CD4-positive, alpha-beta T cell treated with Interleukin-1 beta for 1 hour (primary cell): ENCODE data around the gene TRO.

Experiments used
- DNase-seq, 2 donors: peaks; one replicate each; pipeline ENCODE4 v3.0.0-alpha.2; 2020 to 2022

The TRO gene

GRCh38 chrX:54920610-54921426 lies at the start of gene TRO:
TSS of gene TRO (plus strand) at chrX:54920824. CDS start at chrX:54922247, 1,423 bp downstream.
- DNase-seq: no peak

DNA sequence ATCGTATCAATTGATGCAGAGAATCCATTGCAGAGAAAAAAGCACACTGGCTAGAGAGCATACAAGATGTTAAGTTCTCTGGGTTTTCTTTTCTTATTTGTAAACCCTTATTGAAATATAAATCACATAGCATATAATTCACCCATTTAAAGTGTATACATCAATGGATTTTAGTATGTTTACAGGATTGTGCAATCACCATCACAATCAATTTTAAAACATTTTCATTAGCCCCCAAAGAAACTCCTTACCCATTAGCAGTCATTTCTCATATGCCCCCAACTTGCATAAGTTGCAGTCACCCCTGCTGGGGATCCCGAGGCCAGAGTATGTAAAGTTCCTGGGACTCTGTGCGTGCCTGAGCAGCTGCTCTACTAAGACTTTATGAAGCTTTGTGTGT lies 34.9 kb upstream of the TRO start:
- DNase-seq: no peak

- DNase-seq: peak; percentile 23 to 52
Observed at GRCh38 chrX:54891573-54891972, 29.1 kb upstream of the TRO start.

GRCh38 chrX:54894159-54894558 lies 26.5 kb upstream of the TRO start:
- no peak for DNase-seq

- no peak for DNase-seq
Observed at GRCh38 chrX:54909941-54910340, 10.7 kb upstream of the TRO start.

DNA sequence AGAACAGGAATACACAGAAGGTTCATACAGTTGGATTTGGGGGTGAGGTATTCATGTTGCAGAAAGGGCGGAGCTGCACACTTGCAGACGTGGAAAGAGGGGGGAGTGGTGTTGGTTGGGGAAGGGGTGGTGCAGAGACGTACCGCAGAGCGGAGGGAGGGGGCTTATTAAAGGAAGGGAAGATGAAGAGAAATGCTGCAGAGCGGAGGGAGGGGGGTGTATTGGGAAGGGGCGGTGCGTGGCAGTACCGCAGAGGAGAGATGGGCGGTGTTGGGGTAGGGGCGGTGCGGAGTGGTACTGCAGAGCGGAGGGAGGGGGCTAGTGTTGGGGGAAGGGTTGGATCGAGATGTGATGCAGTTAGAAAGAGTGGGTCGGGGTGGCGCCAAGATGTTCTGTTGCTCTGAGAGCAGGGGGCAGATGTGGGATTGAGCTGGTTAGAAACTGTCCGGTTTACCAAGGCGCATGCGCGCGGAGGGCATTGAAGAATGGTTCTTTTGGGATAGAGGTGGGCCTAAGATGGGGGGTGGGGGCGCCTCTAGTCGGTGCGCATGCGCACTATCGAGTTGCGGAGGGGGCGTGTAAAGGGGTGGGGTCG lies 900 bp downstream of the TRO start:
- peak; percentile 48 to 62 for DNase-seq

- no peak for DNase-seq
Observed at GRCh38 chrX:54922547-54922946, 1.9 kb downstream of the TRO start.

- DNase-seq: no peak
Observed at GRCh38 chrX:54923376-54923775, 2.8 kb downstream of the TRO start.

DNA sequence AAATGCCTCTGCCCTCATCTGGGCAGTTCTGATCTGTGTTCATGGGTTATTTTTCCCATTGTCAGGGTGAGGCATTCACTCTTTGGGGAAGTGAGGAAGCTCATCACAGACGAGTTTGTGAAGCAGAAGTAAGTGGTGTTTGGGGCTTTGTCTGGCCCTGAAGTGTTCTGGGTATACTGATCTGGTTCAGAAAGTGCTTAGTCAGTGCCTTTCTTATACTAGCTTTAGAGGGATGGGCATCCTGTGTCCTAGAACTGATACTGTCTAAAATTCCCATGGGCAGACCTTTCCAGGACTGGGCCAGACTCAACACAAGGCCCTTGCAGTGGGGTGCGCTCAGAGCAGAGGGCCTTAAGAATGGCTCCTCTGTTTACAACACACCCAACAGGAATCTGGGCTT lies 6.4 kb downstream of the TRO start:
- no peak for DNase-seq

DNA sequence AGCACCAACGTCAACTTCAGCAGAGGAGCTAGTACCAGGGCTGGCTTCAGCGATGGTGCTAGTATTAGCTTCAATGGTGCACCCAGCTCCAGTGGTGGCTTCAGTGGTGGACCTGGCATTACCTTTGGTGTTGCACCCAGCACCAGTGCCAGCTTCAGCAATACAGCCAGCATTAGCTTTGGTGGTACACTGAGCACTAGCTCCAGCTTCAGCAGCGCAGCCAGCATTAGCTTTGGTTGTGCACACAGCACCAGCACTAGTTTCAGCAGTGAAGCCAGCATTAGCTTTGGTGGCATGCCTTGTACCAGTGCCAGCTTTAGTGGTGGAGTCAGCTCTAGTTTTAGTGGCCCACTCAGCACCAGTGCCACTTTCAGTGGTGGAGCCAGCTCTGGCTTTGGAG lies 8.3 kb downstream of the TRO start:
- no peak for DNase-seq

DNA sequence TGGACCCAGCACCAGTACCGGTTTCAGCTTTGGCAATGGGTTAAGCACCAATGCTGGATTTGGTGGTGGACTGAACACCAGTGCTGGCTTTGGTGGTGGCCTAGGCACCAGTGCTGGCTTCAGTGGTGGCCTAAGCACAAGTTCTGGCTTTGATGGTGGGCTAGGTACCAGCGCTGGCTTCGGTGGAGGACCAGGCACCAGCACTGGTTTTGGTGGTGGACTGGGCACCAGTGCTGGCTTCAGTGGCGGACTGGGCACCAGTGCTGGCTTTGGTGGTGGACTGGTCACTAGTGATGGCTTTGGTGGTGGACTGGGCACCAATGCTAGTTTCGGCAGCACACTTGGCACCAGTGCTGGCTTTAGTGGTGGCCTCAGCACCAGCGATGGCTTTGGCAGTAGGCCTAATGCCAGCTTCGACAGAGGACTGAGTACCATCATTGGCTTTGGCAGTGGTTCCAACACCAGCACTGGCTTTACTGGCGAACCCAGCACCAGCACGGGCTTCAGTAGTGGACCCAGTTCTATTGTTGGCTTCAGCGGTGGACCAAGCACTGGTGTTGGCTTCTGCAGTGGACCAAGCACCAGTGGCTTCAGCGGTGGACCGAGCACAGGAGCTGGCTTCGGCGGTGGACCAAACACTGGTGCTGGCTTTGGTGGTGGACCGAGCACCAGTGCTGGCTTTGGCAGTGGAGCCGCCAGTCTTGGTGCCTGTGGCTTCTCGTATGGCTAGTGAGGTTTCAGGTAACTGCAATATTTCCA lies 9.8 kb downstream of the TRO start:
- DNase-seq: no peak

GRCh38 chrX:54931107-54931506 lies 10.5 kb downstream of the TRO start:
- DNase-seq: no peak

DNA sequence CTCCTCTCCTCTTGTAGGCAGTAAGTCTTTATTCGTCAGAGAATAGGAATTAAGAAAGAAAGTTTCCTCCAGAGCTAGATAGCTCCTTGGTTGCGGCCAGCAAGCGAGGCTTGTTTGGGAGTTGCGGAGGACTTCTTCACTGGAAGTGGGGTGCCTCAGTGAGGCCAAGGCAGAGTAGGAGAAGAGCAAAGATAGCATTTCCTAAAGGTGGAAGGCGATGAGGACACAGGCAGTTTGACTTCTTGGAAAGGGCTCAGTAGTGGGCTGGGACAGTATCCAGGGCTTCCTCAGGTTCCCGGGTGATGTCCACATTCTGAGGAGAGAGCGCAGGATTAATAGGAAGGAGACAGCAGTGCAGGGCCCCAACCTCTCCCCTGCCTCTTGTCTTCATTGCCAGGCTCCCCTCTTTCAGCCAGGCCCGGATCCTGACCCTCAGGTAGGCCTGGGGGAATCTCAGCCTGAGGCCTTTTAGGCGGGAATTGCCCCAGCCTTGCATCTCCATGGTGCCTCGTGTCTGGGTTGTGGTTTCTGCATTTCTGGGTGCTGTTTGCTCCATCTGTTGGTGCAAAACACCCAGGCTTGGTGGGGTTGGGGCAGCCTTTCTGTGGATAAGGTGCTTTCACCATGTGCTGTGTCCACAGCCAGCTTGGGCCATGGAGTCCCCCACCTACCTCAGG lies 12.7 kb downstream of the TRO start:
- no peak for DNase-seq

DNA sequence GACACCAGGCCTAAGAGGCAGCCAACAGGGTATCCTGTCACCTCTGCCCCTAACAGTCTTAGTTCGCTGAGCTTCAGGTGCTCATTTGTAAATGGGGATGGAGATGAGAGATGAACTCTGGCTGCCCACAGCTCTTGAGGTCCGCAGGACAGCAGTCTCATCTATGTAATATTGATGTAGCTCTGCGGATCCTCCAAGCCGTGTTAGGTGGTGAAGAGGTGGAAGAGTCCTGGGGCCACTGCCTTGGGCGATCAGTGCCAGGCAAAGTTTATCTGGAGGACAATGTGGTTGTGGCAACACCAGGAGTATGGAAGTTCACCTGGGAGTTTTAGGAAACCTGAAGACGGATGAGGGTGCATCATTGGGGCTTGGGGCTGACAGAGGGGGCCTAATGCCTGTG lies 13.4 kb downstream of the TRO start:
- no peak for DNase-seq

DNA sequence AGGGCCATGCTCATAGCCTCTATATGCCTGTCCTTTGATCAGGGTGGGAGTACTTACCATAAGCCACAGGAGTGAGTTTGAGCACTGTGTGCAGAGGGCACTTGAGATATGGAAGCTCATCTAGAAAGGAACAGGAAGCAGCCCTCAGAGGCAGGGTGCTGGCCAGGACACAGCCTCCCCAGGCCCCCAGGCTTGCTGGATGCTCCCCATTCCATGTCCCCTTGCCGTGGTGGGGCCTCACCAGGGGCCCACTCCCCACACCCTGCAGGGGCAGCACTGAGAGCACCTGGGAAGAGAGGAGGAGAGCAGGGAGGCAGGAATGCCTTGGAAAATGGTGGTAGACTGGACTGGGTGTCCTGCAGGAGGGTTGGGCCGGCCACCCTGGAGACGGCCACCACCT lies 14.3 kb downstream of the TRO start:
- no peak for DNase-seq

- DNase-seq: no peak
Observed at GRCh38 chrX:54935306-54935705, 14.7 kb downstream of the TRO start.

DNA sequence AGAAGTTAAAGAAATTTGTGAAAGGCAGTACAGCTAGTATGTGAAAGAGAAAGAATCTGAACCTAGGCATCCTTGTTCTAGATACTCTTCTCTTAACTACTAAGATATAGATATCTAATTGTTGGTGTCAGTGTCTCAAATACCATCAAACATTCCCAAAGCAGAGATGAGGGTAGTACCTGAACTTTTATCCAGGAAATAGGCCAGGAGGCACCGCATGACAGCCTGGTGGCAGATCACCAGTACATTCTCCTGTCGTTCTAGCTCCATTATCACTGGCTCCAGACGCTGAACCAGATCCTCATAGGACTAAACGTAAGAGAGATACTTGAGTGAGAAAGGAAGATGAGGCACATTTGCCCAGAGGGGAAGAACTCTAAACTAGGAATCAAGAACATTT lies 16.8 kb downstream of the TRO start:
- no peak for DNase-seq

GRCh38 chrX:54944816-54945215 lies 24.2 kb downstream of the TRO start:
- DNase-seq: no peak

DNA sequence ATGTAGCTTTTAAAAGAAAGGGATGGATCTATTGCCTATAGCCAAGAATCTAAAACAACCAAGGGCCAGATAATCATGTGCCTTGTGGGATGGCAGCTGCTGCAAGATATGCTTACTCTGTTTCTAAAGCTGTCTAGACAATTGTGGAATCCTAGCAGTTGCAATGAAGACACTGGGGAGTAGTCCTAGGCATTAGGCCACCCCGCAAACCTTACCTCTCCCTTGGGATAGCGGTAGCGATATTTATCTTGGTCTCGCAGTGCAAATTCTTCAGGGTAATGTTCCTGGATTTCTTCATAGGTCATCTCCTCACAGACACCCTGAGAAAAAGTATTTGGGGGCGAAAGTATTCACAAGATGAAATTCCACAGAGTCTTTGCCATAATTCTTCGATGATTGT lies 24.6 kb downstream of the TRO start:
- DNase-seq: no peak

DNA sequence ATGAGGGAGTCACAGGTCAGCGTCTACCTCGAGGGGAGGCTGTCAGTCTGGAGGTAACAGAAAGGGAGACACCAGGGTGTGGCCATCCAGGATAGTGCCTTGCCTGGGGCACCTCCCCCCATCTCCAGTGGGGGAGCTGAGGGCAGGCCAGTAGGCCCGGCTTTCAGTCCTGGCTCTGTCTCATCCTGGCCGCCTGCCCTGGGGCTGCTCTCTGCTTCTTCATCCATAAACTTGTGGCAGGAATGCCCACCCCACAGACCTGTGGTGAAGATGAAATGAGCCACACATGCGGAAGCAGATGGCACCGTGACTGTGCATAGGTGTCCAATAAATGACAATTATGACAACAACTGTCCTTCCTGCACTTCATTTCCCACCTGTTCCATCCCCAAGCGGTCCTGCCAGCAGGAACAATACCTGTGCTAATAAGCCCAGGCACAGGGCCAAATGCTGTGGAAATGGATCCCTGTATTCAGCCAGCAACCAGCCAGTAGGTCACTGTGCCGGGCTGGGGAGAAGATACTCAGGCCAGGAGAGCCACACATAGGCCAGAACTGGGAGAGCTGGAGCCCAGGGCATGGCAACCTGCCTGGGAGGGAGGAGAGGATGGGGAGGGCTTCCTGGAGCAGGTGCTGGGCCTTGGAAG lies 30.2 kb downstream of the TRO start:
- no peak for DNase-seq

DNA sequence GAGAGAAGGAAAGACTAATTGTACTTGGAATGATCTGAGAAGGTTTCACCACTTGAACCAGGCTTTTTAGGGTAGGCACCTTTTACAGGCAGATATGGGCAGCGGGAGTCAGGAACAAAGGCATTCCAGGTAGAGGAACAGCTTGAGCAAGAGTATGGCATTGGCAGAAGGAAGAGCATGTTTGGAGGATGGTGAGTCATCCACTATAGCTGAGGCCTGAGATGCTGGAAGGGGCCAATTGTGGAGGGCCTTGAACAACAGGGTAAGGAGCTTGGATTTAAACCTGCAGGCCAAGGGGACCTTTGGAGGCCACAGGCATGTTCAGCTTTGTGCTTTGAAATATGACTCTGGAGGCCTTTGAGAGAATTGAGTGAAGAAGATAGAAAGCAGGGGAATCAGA lies 41.1 kb downstream of the TRO start:
- no peak for DNase-seq

GRCh38 chrX:54964766-54965497 lies 44.3 kb downstream of the TRO start:
- DNase-seq: peak in 1 of 2 donors; percentile 2
